GM12801 (cell line): ENCODE results near the gene KRT33A.

Experiments used
- TF ChIP-seq, protein P1 (sequence below): IDR thresholded peaks from one replicate; pipeline ENCODE4 v1.5.1; 2011; ENCODE audit warnings: control low read depth; ENCODE audit not compliant: insufficient read length; ENCODE audit errors: extremely low read depth

The KRT33A gene

DNA sequence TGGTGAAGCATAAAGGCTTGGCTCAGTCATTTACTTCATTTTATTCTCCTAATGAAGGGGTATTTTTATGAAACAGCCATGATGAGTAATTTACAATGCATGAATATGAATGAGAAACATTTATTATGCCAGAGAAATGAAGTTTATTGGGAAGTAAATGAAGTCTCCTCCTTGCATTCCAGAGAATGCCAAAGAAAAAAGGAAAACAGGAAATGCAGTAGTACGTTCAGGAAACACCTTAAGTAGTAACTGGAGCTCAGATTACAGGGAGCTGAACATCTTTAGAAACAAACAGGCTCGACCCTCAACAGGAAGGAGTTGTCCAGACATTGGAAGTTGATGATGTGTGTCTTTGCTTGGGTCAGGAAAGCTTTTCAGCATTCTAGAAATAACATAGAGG, 26.9 kb upstream of the KRT33A start:
- TF ChIP-seq, protein P1, sequence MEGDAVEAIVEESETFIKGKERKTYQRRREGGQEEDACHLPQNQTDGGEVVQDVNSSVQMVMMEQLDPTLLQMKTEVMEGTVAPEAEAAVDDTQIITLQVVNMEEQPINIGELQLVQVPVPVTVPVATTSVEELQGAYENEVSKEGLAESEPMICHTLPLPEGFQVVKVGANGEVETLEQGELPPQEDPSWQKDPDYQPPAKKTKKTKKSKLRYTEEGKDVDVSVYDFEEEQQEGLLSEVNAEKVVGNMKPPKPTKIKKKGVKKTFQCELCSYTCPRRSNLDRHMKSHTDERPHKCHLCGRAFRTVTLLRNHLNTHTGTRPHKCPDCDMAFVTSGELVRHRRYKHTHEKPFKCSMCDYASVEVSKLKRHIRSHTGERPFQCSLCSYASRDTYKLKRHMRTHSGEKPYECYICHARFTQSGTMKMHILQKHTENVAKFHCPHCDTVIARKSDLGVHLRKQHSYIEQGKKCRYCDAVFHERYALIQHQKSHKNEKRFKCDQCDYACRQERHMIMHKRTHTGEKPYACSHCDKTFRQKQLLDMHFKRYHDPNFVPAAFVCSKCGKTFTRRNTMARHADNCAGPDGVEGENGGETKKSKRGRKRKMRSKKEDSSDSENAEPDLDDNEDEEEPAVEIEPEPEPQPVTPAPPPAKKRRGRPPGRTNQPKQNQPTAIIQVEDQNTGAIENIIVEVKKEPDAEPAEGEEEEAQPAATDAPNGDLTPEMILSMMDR = no peak

DNA sequence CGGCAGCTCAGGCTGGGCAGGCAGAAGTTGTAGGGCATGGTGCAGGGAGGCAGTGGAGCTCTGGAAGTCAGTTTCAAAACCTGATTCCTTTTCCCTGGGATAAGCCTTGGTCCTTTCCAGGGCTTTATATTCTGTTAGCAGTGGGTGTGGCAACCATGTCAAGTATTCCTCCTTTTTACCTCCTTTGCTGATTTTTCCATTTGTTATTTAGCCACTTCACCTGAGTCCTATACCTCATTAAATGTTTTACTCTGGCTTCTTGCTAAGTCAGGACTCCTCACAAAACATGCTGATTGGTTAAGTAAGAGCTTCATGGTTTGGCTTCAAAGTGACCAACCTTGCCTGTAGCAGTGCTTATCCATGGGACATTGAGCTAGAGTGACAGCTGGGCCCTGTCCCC, 19.1 kb upstream of the KRT33A start, which contains the start of gene KRT33B:
Gene KRT33B, minus strand, starts transcription at position 101 of the 400 bp plus-strand sequence. Its CDS starts 63 bp downstream, at position 38.
- TF ChIP-seq, protein P1 = no peak

DNA sequence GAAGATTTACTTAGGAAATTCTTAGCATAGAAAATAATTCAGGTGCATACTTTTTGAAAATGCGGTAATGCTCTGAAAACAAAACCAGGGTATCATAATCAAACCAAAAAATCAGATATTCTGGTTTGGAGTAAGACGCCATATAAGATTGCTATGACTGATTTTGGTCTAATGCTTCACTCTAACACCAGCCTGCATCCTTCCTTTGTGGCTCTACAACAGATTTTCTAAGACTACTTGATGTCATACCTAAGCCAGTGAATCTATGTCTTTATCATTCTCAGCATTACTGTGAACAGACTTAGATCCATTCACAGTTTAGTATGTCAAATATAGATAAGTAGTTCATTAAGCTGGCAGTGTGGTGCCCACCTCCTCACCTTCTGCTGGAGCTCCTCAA, 18.4 kb upstream of the KRT33A start:
- TF ChIP-seq, protein P1 = no peak

DNA sequence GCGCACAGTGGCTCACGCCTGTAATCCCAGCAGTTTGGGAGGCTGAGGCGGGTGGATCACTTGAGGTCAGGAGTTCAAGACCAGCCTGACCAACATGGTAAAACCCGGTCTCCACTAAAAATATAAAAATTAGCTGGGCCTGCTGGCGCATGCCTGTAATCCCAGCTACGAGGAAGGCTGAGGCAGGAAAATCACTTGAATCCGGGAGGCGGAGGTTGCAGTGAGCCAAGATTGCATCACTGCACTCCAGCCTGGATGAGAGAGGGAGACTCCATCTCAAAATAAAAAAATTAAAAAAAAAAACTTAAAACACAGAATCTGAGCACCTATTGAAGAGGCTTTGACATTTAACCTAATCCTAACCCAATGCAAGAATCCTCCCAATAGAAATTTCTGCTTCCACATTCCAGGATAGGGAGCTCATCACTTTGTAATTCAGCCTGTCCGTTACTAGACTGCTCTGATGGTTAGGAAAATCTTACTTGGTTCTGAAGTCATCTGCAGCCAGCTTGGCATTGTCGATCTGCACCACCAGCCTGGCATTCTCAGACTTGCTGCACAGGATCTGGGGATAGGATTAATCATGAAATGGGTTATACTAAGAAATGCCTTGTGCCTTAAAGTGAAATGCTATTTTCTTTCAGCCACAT, 16.9 kb upstream of the KRT33A start:
- TF ChIP-seq, protein P1 = no peak

GRCh38 chr17:41366070-41366469, 15.4 kb upstream of the KRT33A start:
- TF ChIP-seq, protein P1 = no peak

GRCh38 chr17:41363881-41364280, 13.3 kb upstream of the KRT33A start:
- TF ChIP-seq, protein P1 = no peak

- TF ChIP-seq, protein P1 = no peak
Observed at GRCh38 chr17:41360296-41360995, 9.8 kb upstream of the KRT33A start.
